ENCODE measurements around the gene CNOT10.
"Not testable (repeated sequence)": the region's sequence is repeated elsewhere in the genome, so short reads cannot be mapped to it uniquely, and the experiment has no call there.

GRCh38 chr3:32652337-32653100, 32.5 kb upstream of the CNOT10 start:
- TF ChIP-seq POLR2A (IDR thresholded peaks at IDR 0.05) = not testable (repeated sequence)
- TF ChIP-seq, protein P1, sequence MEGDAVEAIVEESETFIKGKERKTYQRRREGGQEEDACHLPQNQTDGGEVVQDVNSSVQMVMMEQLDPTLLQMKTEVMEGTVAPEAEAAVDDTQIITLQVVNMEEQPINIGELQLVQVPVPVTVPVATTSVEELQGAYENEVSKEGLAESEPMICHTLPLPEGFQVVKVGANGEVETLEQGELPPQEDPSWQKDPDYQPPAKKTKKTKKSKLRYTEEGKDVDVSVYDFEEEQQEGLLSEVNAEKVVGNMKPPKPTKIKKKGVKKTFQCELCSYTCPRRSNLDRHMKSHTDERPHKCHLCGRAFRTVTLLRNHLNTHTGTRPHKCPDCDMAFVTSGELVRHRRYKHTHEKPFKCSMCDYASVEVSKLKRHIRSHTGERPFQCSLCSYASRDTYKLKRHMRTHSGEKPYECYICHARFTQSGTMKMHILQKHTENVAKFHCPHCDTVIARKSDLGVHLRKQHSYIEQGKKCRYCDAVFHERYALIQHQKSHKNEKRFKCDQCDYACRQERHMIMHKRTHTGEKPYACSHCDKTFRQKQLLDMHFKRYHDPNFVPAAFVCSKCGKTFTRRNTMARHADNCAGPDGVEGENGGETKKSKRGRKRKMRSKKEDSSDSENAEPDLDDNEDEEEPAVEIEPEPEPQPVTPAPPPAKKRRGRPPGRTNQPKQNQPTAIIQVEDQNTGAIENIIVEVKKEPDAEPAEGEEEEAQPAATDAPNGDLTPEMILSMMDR (IDR thresholded peaks at IDR 0.05) = not testable (repeated sequence)
